Endometrial microvascular endothelial cells (primary cell): Measurements from ENCODE around the gene ANKS1B. TPM values are rescaled to one million over a fixed set of nuclear protein-coding genes. Genes with fewer than 3 reads are reported as not detected.

Experiments
- in situ Hi-C: cut with HindIII; loops from 2 replicates; pipeline ENCODE4 v1.10.0; 2017; ENCODE audit warnings: low sequenced_read_pairs, low pct_unique_long_range_greater_than_20kb; ENCODE audit errors: inconsistent ontology term
- total RNA-seq: library from RNA; depleted of rRNA; stranded (reverse); fragments of >200 nt; gene quantifications from one replicate; pipeline ENCODE4 v1.2.3, GENCODE V29; 2015; ENCODE audit errors: inconsistent ontology term

The ANKS1B gene
- total RNA-seq, 1 donor from 2014 or later: not detected

GRCh38 chr12:98698603-98699463 lies 1285.9 kb downstream of the ANKS1B start:
- in situ Hi-C loops: no loop called here

- in situ Hi-C loops: no loop called here
These were observed 1287.5 kb downstream of the ANKS1B start for GRCh38 chr12:98697209-98697608.

GRCh38 chr12:98696036-98696646 lies 1288.6 kb downstream of the ANKS1B start:
- in situ Hi-C loops: no loop called here

GRCh38 chr12:98691351-98691750 lies 1293.4 kb downstream of the ANKS1B start:
- in situ Hi-C loops: no loop called here

GRCh38 chr12:98686603-98687002 lies 1298.1 kb downstream of the ANKS1B start:
- in situ Hi-C loops: no loop called here

Other genes with a start within 250 kb of the ANKS1B start
- 15.6 TPM for gene BLTP3B, start 157.9 kb upstream of the ANKS1B start, total RNA-seq
- gene ACTR6, start 215.9 kb upstream of the ANKS1B start, total RNA-seq: 43.7 TPM